ENCODE results near the gene WIPF3.
"Not testable (repeated sequence)": the region's sequence is repeated elsewhere in the genome, so short reads cannot be mapped to it uniquely, and the experiment has no call there.

Gene WIPF3

GRCh38 chr7:29958667-29959358 lies 152.5 kb downstream of the WIPF3 start:
- TF ChIP-seq ZNF8 (CRISPR knock-in tag; IDR thresholded peaks at IDR 0.05), result no peak
- no peak for ATAC-seq

GRCh38 chr7:29961611-29962010 lies 155.3 kb downstream of the WIPF3 start:
- not testable (repeated sequence) for ATAC-seq

GRCh38 chr7:29962035-29962434 lies 155.7 kb downstream of the WIPF3 start:
- ATAC-seq, result no peak
- no peak for TF ChIP-seq SNAI2 (CRISPR knock-in tag; IDR thresholded peaks at IDR 0.05)
- no peak for TF ChIP-seq TOX (CRISPR knock-in tag; IDR thresholded peaks at IDR 0.05; ENCODE audit: borderline replicate concordance)
- TF ChIP-seq RARB (CRISPR knock-in tag; IDR thresholded peaks at IDR 0.05), result no peak
- TF ChIP-seq ESRRG (CRISPR knock-in tag; IDR thresholded peaks at IDR 0.05), result no peak
- TF ChIP-seq GLIS3 (CRISPR knock-in tag; IDR thresholded peaks at IDR 0.05), result no peak
- no peak for TF ChIP-seq ARNTL (CRISPR knock-in tag; IDR thresholded peaks at IDR 0.05; ENCODE audit: borderline replicate concordance, low read depth)
- no peak for TF ChIP-seq ZC3H10 (CRISPR knock-in tag; IDR thresholded peaks at IDR 0.05)
- TF ChIP-seq ZNF565 (CRISPR knock-in tag; conservative IDR thresholded peaks at IDR 0.05; ENCODE audit: low read depth), result no peak
- no peak for TF ChIP-seq OSR1 (CRISPR knock-in tag; IDR thresholded peaks at IDR 0.05)
- no peak for TF ChIP-seq BACH2 (CRISPR knock-in tag; IDR thresholded peaks at IDR 0.05; ENCODE audit: borderline replicate concordance)
- no peak for TF ChIP-seq PPARA (CRISPR knock-in tag; IDR thresholded peaks at IDR 0.05; ENCODE audit: borderline replicate concordance)

- TF ChIP-seq GLIS3 (CRISPR knock-in tag; IDR thresholded peaks at IDR 0.05) (no peak), POU6F1 (CRISPR knock-in tag; IDR thresholded peaks at IDR 0.05; ENCODE audit: borderline replicate concordance, low read depth) (no peak), ZNF8 (CRISPR knock-in tag; IDR thresholded peaks at IDR 0.05) (no peak), ZC3H10 (CRISPR knock-in tag; IDR thresholded peaks at IDR 0.05) (no peak), ARNTL (CRISPR knock-in tag; IDR thresholded peaks at IDR 0.05; ENCODE audit: borderline replicate concordance, low read depth) (no peak), TOX (CRISPR knock-in tag; IDR thresholded peaks at IDR 0.05; ENCODE audit: borderline replicate concordance) (no peak), RARB (CRISPR knock-in tag; IDR thresholded peaks at IDR 0.05) (no peak), ZFP30 (CRISPR knock-in tag; IDR thresholded peaks at IDR 0.05) (no peak), PPARA (CRISPR knock-in tag; IDR thresholded peaks at IDR 0.05; ENCODE audit: borderline replicate concordance) (no peak), SNAI2 (CRISPR knock-in tag; IDR thresholded peaks at IDR 0.05) (no peak)
- ATAC-seq, result no peak
Measured at GRCh38 chr7:29965030-29965429, 158.7 kb downstream of the WIPF3 start.

Measured in SK-N-SH treated with all-trans-retinoic acid at 6 μM for 48 hours (cell line).